ENCODE results near the gene SQSTM1.

- TF ChIP-seq CTCF (IDR thresholded peaks at IDR 0.05) (no peak), POLR2A (IDR thresholded peaks at IDR 0.05) (no peak)
Measured at GRCh38 chr5:179822444-179822990, 1.8 kb downstream of the SQSTM1 start.
